H1 (cell line): ENCODE data around the gene RPTOR. TPM values are rescaled to one million over a fixed set of nuclear protein-coding genes. Genes with fewer than 3 reads are reported as not detected.

Source experiments
- BRCA1 ChIP-seq: IDR thresholded peaks from 2 replicates; pipeline ENCODE4 v1.6.1; 2012; ENCODE audit warnings: low read depth, low read length, improper control_type of control experiment
- EZH2 ChIP-seq: fragments of 200-600 bp; sonication (generic); IDR thresholded peaks from 2 replicates; pipeline ENCODE4 v1.7.1; 2012; ENCODE audit warnings: low read depth, mild to moderate bottlenecking, moderate library complexity, low read length, inconsistent platforms; ENCODE audit not compliant: severe bottlenecking
- JUND ChIP-seq: IDR thresholded peaks from 2 replicates; pipeline ENCODE4 v1.6.1; 2011; ENCODE audit warnings: mild to moderate bottlenecking, improper control_type of control experiment, low read length
- SP4 ChIP-seq: IDR thresholded peaks from 2 replicates; pipeline ENCODE4 v1.6.1; 2012; ENCODE audit warnings: low read length, inconsistent platforms
- USF2 ChIP-seq: IDR thresholded peaks from 2 replicates; pipeline ENCODE4 v1.6.1; 2011; ENCODE audit warnings: low read length, improper control_type of control experiment
- polyA plus RNA-seq, 7 experiments: library from polyadenylated mRNA; depleted of rRNA in 3 of 7; stranded (reverse) in 5 of 7; unstranded in 2 of 7; fragments of >200 nt in 5 of 7; fragments of 200-250 nt in 2 of 7; gene quantifications; 1 replicate in 5 of 7; 2 replicates in 1 of 7; 4 replicates in 1 of 7; pipeline versions ENCODE4 v1.2.1 to v1.2.3, GENCODE V29; 2011 to 2013; ENCODE audit warnings: missing spikeins in 2 of 7, mixed read lengths in 2 of 7
- total RNA-seq: library from RNA; stranded (reverse); fragmentation: NEBNext Ultra II Directional; extraction: Animal tissue kit (Norgen Biotek cat#: 25700); gene quantifications from 2 replicates; pipeline ENCODE4 v1.2.1, GENCODE V29; 2021

RPTOR gene
- total and polyA plus RNA-seq, 2 of the 8 experiments (the other 6 are each of a cell fraction or from before 2014, with no cell fraction given) = 6.9 to 28.7 TPM

- TF ChIP-seq BRCA1 (no peak), EZH2 (no peak), JUND (no peak), SP4 (no peak), USF2 (no peak)
Observed at GRCh38 chr17:80817321-80817845, 272.7 kb downstream of the RPTOR start (continued).
